ENCODE measurements around the gene WBP4.
"Not testable (repeated sequence)": the region's sequence is repeated elsewhere in the genome, so short reads cannot be mapped to it uniquely, and the experiment has no call there.

The WBP4 gene

GRCh38 chr13:41040584-41041334 is 20.6 kb upstream of the WBP4 start:
- no peak overlapping the region for H3K27ac ChIP-seq (ENCODE audit: poor library complexity, severe bottlenecking)
- no peaks in the 10 kb centered on the region for H3K36me3 ChIP-seq (ENCODE audit: low read depth)
- TF ChIP-seq CTCF (IDR thresholded peaks at IDR 0.05; ENCODE audit: poor library complexity, severe bottlenecking): no peak
- no peaks in the 10 kb centered on the region for H3K27me3 ChIP-seq (ENCODE audit: insufficient read depth, poor library complexity, severe bottlenecking)
- no peak for ATAC-seq (ENCODE audit: low read depth)
- no peaks in the 10 kb centered on the region for H3K4me1 ChIP-seq (ENCODE audit: insufficient read depth, poor library complexity, severe bottlenecking)
- H3K4me3 ChIP-seq (ENCODE audit: severe bottlenecking): no peak overlapping the region
- no peak for DNase-seq (ENCODE audit: low spot score)
- no peaks in the 10 kb centered on the region for H3K9me3 ChIP-seq (ENCODE audit: severe bottlenecking)

GRCh38 chr13:41042419-41042818 is 18.9 kb upstream of the WBP4 start:
- H3K4me3 ChIP-seq (ENCODE audit: severe bottlenecking); H3K9me3 ChIP-seq (ENCODE audit: severe bottlenecking); ATAC-seq (ENCODE audit: low read depth): not testable (repeated sequence)

GRCh38 chr13:41048640-41049039 is 12.7 kb upstream of the WBP4 start:
- no peak for DNase-seq (ENCODE audit: low spot score)
- no peak for ATAC-seq (ENCODE audit: low read depth)
- H3K4me3 ChIP-seq (ENCODE audit: severe bottlenecking): no peak overlapping the region
- TF ChIP-seq CTCF (IDR thresholded peaks at IDR 0.05; ENCODE audit: poor library complexity, severe bottlenecking): no peak
- no peaks in the 10 kb centered on the region for H3K36me3 ChIP-seq (ENCODE audit: low read depth)
- H3K27me3 ChIP-seq (ENCODE audit: insufficient read depth, poor library complexity, severe bottlenecking): no peaks in the 10 kb centered on the region
- peaks cover 3% of the 10 kb centered on the region for H3K9me3 ChIP-seq (ENCODE audit: severe bottlenecking)
- no peak overlapping the region for H3K27ac ChIP-seq (ENCODE audit: poor library complexity, severe bottlenecking)
- peaks cover 18% of the 10 kb centered on the region for H3K4me1 ChIP-seq (ENCODE audit: insufficient read depth, poor library complexity, severe bottlenecking)

More at GRCh38 chr13:41042419-41042818, 18.9 kb upstream of the WBP4 start:
- not testable (repeated sequence) for H3K36me3 ChIP-seq (ENCODE audit: low read depth); DNase-seq (ENCODE audit: low spot score); H3K4me1 ChIP-seq (ENCODE audit: insufficient read depth, poor library complexity, severe bottlenecking); H3K27ac ChIP-seq (ENCODE audit: poor library complexity, severe bottlenecking); H3K27me3 ChIP-seq (ENCODE audit: insufficient read depth, poor library complexity, severe bottlenecking)

GRCh38 chr13:41049480-41050440 is 11.5 kb upstream of the WBP4 start:
- no peak for TF ChIP-seq CTCF (IDR thresholded peaks at IDR 0.05; ENCODE audit: poor library complexity, severe bottlenecking)
- no peaks in the 10 kb centered on the region for H3K27me3 ChIP-seq (ENCODE audit: insufficient read depth, poor library complexity, severe bottlenecking)
- no peak overlapping the region for H3K27ac ChIP-seq (ENCODE audit: poor library complexity, severe bottlenecking)
- ATAC-seq (ENCODE audit: low read depth) (peak; percentile 35; the same call in 1 of the 3 replicates), DNase-seq (ENCODE audit: low spot score) (no peak)
- no peak overlapping the region for H3K4me3 ChIP-seq (ENCODE audit: severe bottlenecking)
- peaks cover 30% of the 10 kb centered on the region for H3K4me1 ChIP-seq (ENCODE audit: insufficient read depth, poor library complexity, severe bottlenecking)
- peaks cover 3% of the 10 kb centered on the region for H3K9me3 ChIP-seq (ENCODE audit: severe bottlenecking)
- no peaks in the 10 kb centered on the region for H3K36me3 ChIP-seq (ENCODE audit: low read depth)

GRCh38 chr13:41052441-41052840 is 8.9 kb upstream of the WBP4 start:
- H3K4me3 ChIP-seq (ENCODE audit: severe bottlenecking): no peak overlapping the region
- peaks cover 32% of the 10 kb centered on the region for H3K4me1 ChIP-seq (ENCODE audit: insufficient read depth, poor library complexity, severe bottlenecking)
- H3K36me3 ChIP-seq (ENCODE audit: low read depth): no peaks in the 10 kb centered on the region
- ATAC-seq (ENCODE audit: low read depth): no peak
- DNase-seq (ENCODE audit: low spot score): no peak
- no peak overlapping the region for H3K27ac ChIP-seq (ENCODE audit: poor library complexity, severe bottlenecking)
- H3K27me3 ChIP-seq (ENCODE audit: insufficient read depth, poor library complexity, severe bottlenecking): no peaks in the 10 kb centered on the region
- H3K9me3 ChIP-seq (ENCODE audit: severe bottlenecking): peaks cover 3% of the 10 kb centered on the region
- no peak for TF ChIP-seq CTCF (IDR thresholded peaks at IDR 0.05; ENCODE audit: poor library complexity, severe bottlenecking)

Data from RWPE2 (cell line).